HCT116 (cell line): ENCODE results near the gene POU6F1. TPM values are rescaled to one million over a fixed set of nuclear protein-coding genes. Genes with fewer than 3 reads are reported as not detected.

Source experiments
- ATAC-seq: fragments of 200-7000 bp; cut with Tn5 transposase; 2 replicates; pipeline ENCODE4 v1.9.1; 2020; ENCODE audit warnings: mild to moderate bottlenecking, moderate library complexity
- BruUV-seq: library from RNA; stranded (reverse); fragments of 400-500 nt; replicated peaks from 2 replicates; lab custom pipeline; 2021; lab: Mats Ljungman, UMichigan
- CTCF ChIA-PET: fragments of 300-600 bp; sonication (Branson Sonifier 250); formaldehyde crosslinking; loops from one replicate; lab custom pipeline; 2021; ENCODE audit warnings: antibody characterized with exemption; lab: Charles Lee
- POLR2A ChIA-PET: fragments of 300-600, 350-600 bp; sonication (Branson Sonifier 250); formaldehyde crosslinking; loops from one replicate; lab custom pipeline; 2021; ENCODE audit warnings: antibody characterized with exemption; lab: Charles Lee
- RAD21 ChIA-PET, 2 experiments: fragments of 300-600 bp; sonication (Branson Sonifier 250); formaldehyde crosslinking; loops; one replicate each; lab custom pipeline; 2023; ENCODE audit warnings: low total read pairs in 2 of 2; ENCODE audit not compliant: uncharacterized antibody in 2 of 2, unreplicated experiment in 2 of 2, low non-redundant PET in 1 of 2; lab: Charles Lee
- DNase-seq: peaks from one replicate; pipeline ENCODE4 v3.0.0-alpha.2; 2010; ENCODE audit warnings: low read depth, low spot score
- H2AFZ ChIP-seq: fragments of 200-600 bp; shearing (Covaris generic), sonication (generic); 2 replicates; pipeline ENCODE4 v1.6.1; 2017; ENCODE audit warnings: low read depth, mixed run types, mixed read lengths, antibody characterized with exemption, low read length; ENCODE audit not compliant: poor library complexity, severe bottlenecking
- H3K27ac ChIP-seq: 2 replicates; pipeline ENCODE4 v1.5.1; 2012; ENCODE audit warnings: low read depth, low read length
- H3K27me3 ChIP-seq: fragments of 200-600 bp; sonication (generic); 2 replicates; pipeline ENCODE4 v1.6.1; 2016; ENCODE audit warnings: mixed run types, low read length, mixed read lengths; ENCODE audit not compliant: insufficient read depth
- H3K36me3 ChIP-seq, 2 experiments: fragments of 200-500 bp in 1 of 2; fragments of 200-600 bp in 1 of 2; sonication (Bioruptor generic) in 1 of 2; sonication (generic) in 1 of 2; 2 replicates each; pipeline versions ENCODE4 v1.5.1 to v1.6.1; 2014 to 2016; ENCODE audit warnings: low read length in 2 of 2, inconsistent platforms in 1 of 2, mixed read lengths in 1 of 2, mixed run types in 1 of 2; ENCODE audit not compliant: insufficient read depth in 2 of 2, control insufficient read depth in 1 of 2
- H3K4me1 ChIP-seq, 2 experiments: fragments of 200-600 bp in 1 of 2; sonication (generic) in 1 of 2; 2 replicates each; pipeline versions ENCODE4 v1.5.1 to v1.6.1; 2012 to 2017; ENCODE audit warnings: low read length in 2 of 2, inconsistent platforms in 1 of 2, mild to moderate bottlenecking in 1 of 2, mixed read lengths in 1 of 2, mixed run types in 1 of 2, moderate library complexity in 1 of 2; ENCODE audit not compliant: insufficient read depth in 2 of 2, control insufficient read depth in 1 of 2
- H3K4me2 ChIP-seq: fragments of 200-600 bp; sonication (generic); 2 replicates; pipeline ENCODE4 v1.6.1; 2017; ENCODE audit warnings: mixed run types, low read length, mixed read lengths
- H3K4me3 ChIP-seq, 2 experiments: fragments of 200-600 bp in 1 of 2; sonication (generic) in 1 of 2; replicated peaks in 1 of 2; 2 replicates each; pipeline ENCODE4 v1.5.1; 2011 to 2016; ENCODE audit warnings: low read length in 2 of 2, control low read depth in 1 of 2, low read depth in 1 of 2, mild to moderate bottlenecking in 1 of 2, mixed read lengths in 1 of 2, mixed run types in 1 of 2
- H3K79me2 ChIP-seq: fragments of 200-600 bp; sonication (generic); 2 replicates; pipeline ENCODE4 v1.6.1; 2017; ENCODE audit warnings: mild to moderate bottlenecking, mixed run types, low read length, moderate library complexity, mixed read lengths; ENCODE audit not compliant: insufficient read depth
- H3K9ac ChIP-seq: fragments of 200-600 bp; sonication (generic); 2 replicates; pipeline ENCODE4 v1.6.1; 2016; ENCODE audit warnings: low read length, mixed read lengths
- H3K9me2 ChIP-seq: fragments of 200-600 bp; sonication (generic), shearing (Covaris generic); 2 replicates; pipeline ENCODE4 v1.6.1; 2017; ENCODE audit warnings: mixed run types, mild to moderate bottlenecking, moderate library complexity; ENCODE audit not compliant: insufficient read depth
- H3K9me3 ChIP-seq, 2 experiments: fragments of 200-500 bp in 1 of 2; fragments of 200-600 bp in 1 of 2; sonication (Bioruptor generic) in 1 of 2; sonication (generic) in 1 of 2; 2 replicates each; pipeline ENCODE4 v1.6.1; 2014 to 2017; ENCODE audit warnings: low read length in 2 of 2, mixed read lengths in 2 of 2, inconsistent platforms in 1 of 2, low read depth in 1 of 2, mild to moderate bottlenecking in 1 of 2, mixed run types in 1 of 2, moderate library complexity in 1 of 2; ENCODE audit not compliant: control insufficient read depth in 1 of 2, insufficient read depth in 1 of 2
- H4K20me1 ChIP-seq: fragments of 200-600 bp; sonication (generic), shearing (Covaris generic); 2 replicates; pipeline ENCODE4 v1.6.1; 2017; ENCODE audit warnings: mixed run types, mild to moderate bottlenecking, moderate library complexity; ENCODE audit not compliant: insufficient read depth
- EZH2 ChIP-seq: fragments of 200-600 bp; sonication (generic); IDR thresholded peaks from 2 replicates; pipeline ENCODE4 v1.6.1; 2017; ENCODE audit warnings: antibody characterized with exemption, mixed run types
- FOSL1 ChIP-seq: IDR thresholded peaks from 2 replicates; pipeline ENCODE4 v1.6.1; 2012; ENCODE audit warnings: low read depth
- SIN3A ChIP-seq: IDR thresholded peaks from 2 replicates; pipeline ENCODE4 v1.6.1; 2012; ENCODE audit warnings: low read depth
- SRF ChIP-seq: IDR thresholded peaks from 2 replicates; pipeline ENCODE4 v1.6.1; 2012; ENCODE audit warnings: low read depth
- intact Hi-C: fragments of 100-400 bp; cut with micrococcal nuclease; formaldehyde crosslinking; loops from 2 replicates; pipeline ENCODE4 v1.10.0; 2022
- total RNA-seq: library from RNA; stranded (reverse); gene quantifications from one replicate; pipeline ENCODE4 v1.2.1, GENCODE V29; 2021; ENCODE audit not compliant: unreplicated experiment
- TF ChIP-seq, protein P1 (sequence below): IDR thresholded peaks from 2 replicates; pipeline ENCODE4 v1.6.1; 2012; ENCODE audit warnings: low read depth

The POU6F1 gene
- total RNA-seq, 1 experiment from 2014 or later = 6.4 TPM

GRCh38 chr12:51264297-51264696, 46.4 kb upstream of the POU6F1 start:
- H3K27ac ChIP-seq = no peak overlapping the region
- H3K4me3 ChIP-seq = no peak overlapping the region
- H3K79me2 ChIP-seq = peaks cover 68% of the 10 kb centered on the region
- H3K9ac ChIP-seq = no peak overlapping the region
- no peaks in the 10 kb centered on the region for H3K9me2 ChIP-seq
- ATAC-seq (no peak), DNase-seq (no peak)
- no peaks in the 10 kb centered on the region for H3K9me3 ChIP-seq
- no peak for TF ChIP-seq SRF
- TF ChIP-seq EZH2 = no peak
- ChIA-PET CTCF (interaction anchor here (0.7 to 3.6 kb wide), 3 partner anchors 11 to 77 kb away, joined by 3 to 23 read pairs (median 23); no protein-coding TSS in a partner anchor), RAD21 (no interaction called here), POLR2A (no interaction called here)
- no peak overlapping the region for H3K4me2 ChIP-seq
- no peaks in the 10 kb centered on the region for H4K20me1 ChIP-seq
- H2AFZ ChIP-seq = no peak overlapping the region
- no TSS peak for BruUV-seq
- peaks cover 0 to 6% of the 10 kb centered on the region in 2 experiments; a peak in 1 of 4 replicates for H3K36me3 ChIP-seq
- H3K4me1 ChIP-seq = peaks cover 20 to 37% of the 10 kb centered on the region in 2 experiments
- H3K27me3 ChIP-seq = no peaks in the 10 kb centered on the region
- intact Hi-C loops = loop anchor here (10.0 kb wide), 1 partner anchor 499 kb away; the partner anchor contains the start of gene ATF1

DNA sequence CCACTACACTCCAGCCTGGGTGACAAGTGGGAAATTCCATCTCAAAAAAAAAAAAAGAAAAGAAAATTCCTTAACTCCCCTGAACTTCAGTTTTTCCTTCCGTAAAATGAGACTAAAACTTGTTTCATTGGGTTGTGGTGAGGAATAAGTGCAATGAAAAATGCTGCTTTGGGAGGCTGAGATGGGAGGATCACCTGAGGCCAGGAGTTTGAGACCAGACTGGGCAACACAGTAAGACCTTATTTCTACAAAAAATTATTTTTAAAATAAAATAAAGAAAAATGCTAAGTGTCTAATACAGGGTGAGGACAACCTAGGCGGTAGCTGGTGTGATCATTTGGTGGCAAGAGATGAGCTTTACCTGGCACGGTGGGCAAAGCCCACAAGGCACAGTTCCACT, 45.5 kb upstream of the POU6F1 start:
- ChIA-PET RAD21 (interaction anchor here (1.8 to 2.2 kb wide), 2 partner anchors 78 kb away, joined by 10 to 15 read pairs; no protein-coding TSS in a partner anchor), CTCF (interaction anchor here (0.9 to 3.6 kb wide), 3 partner anchors 10 to 78 kb away, joined by 3 to 23 read pairs (median 23); no protein-coding TSS in a partner anchor), POLR2A (interaction anchor here (1.0 kb wide), 1 partner anchor 25 kb away, joined by 3 read pairs; the partner anchor contains the start of gene DAZAP2)
- TF ChIP-seq, protein P1, sequence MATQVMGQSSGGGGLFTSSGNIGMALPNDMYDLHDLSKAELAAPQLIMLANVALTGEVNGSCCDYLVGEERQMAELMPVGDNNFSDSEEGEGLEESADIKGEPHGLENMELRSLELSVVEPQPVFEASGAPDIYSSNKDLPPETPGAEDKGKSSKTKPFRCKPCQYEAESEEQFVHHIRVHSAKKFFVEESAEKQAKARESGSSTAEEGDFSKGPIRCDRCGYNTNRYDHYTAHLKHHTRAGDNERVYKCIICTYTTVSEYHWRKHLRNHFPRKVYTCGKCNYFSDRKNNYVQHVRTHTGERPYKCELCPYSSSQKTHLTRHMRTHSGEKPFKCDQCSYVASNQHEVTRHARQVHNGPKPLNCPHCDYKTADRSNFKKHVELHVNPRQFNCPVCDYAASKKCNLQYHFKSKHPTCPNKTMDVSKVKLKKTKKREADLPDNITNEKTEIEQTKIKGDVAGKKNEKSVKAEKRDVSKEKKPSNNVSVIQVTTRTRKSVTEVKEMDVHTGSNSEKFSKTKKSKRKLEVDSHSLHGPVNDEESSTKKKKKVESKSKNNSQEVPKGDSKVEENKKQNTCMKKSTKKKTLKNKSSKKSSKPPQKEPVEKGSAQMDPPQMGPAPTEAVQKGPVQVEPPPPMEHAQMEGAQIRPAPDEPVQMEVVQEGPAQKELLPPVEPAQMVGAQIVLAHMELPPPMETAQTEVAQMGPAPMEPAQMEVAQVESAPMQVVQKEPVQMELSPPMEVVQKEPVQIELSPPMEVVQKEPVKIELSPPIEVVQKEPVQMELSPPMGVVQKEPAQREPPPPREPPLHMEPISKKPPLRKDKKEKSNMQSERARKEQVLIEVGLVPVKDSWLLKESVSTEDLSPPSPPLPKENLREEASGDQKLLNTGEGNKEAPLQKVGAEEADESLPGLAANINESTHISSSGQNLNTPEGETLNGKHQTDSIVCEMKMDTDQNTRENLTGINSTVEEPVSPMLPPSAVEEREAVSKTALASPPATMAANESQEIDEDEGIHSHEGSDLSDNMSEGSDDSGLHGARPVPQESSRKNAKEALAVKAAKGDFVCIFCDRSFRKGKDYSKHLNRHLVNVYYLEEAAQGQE = no peak
- TF ChIP-seq FOSL1 (no peak), SIN3A (no peak)
- Histone ChIP-seq H4K20me1 (no peaks in the 10 kb centered on the region), H3K4me3 (peak overlapping the region in 1 of 2 experiments; percentile 3; a peak in 1 of 4 replicates), H3K4me2 (peak overlapping the region; percentile 50), H3K27me3 (no peaks in the 10 kb centered on the region), H2AFZ (no peak overlapping the region), H3K4me1 (peaks cover 17 to 28% of the 10 kb centered on the region in 2 experiments), H3K79me2 (peaks cover 69% of the 10 kb centered on the region), H3K27ac (peak overlapping the region; percentile 49; the same call in 1 of the 2 replicates), H3K9me2 (no peaks in the 10 kb centered on the region), H3K9ac (peak overlapping the region; percentile 12; the same call in 1 of the 2 replicates), H3K36me3 (peaks cover 0 to 6% of the 10 kb centered on the region in 2 experiments; a peak in 1 of 4 replicates), H3K9me3 (no peaks in the 10 kb centered on the region)
- ATAC-seq = no peak
- DNase-seq = no peak
- BruUV-seq = no TSS peak
- intact Hi-C loops = loop anchor here (10.0 kb wide), 1 partner anchor 499 kb away; the partner anchor contains the start of gene ATF1
